ENCODE measurements around the gene CCDC192.

The CCDC192 gene

GRCh38 chr5:127851964-127852363, 148.8 kb downstream of the CCDC192 start:
- DNase-seq = no peak

- no peak for DNase-seq
These were observed 151.3 kb downstream of the CCDC192 start for GRCh38 chr5:127854520-127854919.

GRCh38 chr5:127856292-127856691, 153.1 kb downstream of the CCDC192 start:
- no peak for DNase-seq

- DNase-seq = no peak
These were observed 155.1 kb downstream of the CCDC192 start for GRCh38 chr5:127858116-127858784.

GRCh38 chr5:127860291-127860690, 157.1 kb downstream of the CCDC192 start:
- DNase-seq = no peak

- DNase-seq = no peak
These were observed 160.0 kb downstream of the CCDC192 start for GRCh38 chr5:127863161-127863560.

GRCh38 chr5:127863610-127864395, 160.6 kb downstream of the CCDC192 start:
- DNase-seq = no peak

GRCh38 chr5:127864511-127864910, 161.3 kb downstream of the CCDC192 start:
- DNase-seq = no peak

GRCh38 chr5:127865273-127865672, 162.1 kb downstream of the CCDC192 start:
- no peak for DNase-seq

GRCh38 chr5:127867022-127867783, 164.0 kb downstream of the CCDC192 start:
- no peak for DNase-seq

GRCh38 chr5:127870914-127871313, 167.7 kb downstream of the CCDC192 start:
- no peak for DNase-seq

GRCh38 chr5:127871503-127872153, 168.4 kb downstream of the CCDC192 start:
- no peak for DNase-seq

- DNase-seq = no peak
These were observed 169.3 kb downstream of the CCDC192 start for GRCh38 chr5:127872494-127872893.

- peak; percentile 34 for DNase-seq
These were observed 172.2 kb downstream of the CCDC192 start for GRCh38 chr5:127875235-127876021.

GRCh38 chr5:127876384-127876783, 173.2 kb downstream of the CCDC192 start:
- DNase-seq = no peak

- DNase-seq = peak; percentile 45
These were observed 175.1 kb downstream of the CCDC192 start for GRCh38 chr5:127878174-127878750.

GRCh38 chr5:127884416-127884815, 181.2 kb downstream of the CCDC192 start:
- DNase-seq = no peak

GRCh38 chr5:127885176-127885575, 182.0 kb downstream of the CCDC192 start:
- DNase-seq = no peak

- DNase-seq = no peak
These were observed 182.9 kb downstream of the CCDC192 start for GRCh38 chr5:127886081-127886480.

GRCh38 chr5:127887282-127887681, 184.1 kb downstream of the CCDC192 start:
- no peak for DNase-seq

- no peak for DNase-seq
These were observed 188.8 kb downstream of the CCDC192 start for GRCh38 chr5:127891942-127892341.
